Measurements from ENCODE around the gene CNST. TPM values are rescaled to one million over a fixed set of nuclear protein-coding genes. Genes with fewer than 3 reads are reported as not detected.
"Not testable (repeated sequence)": the region's sequence is repeated elsewhere in the genome, so short reads cannot be mapped to it uniquely, and the experiment has no call there.

The CNST gene
- total RNA-seq, 1 donor from 2014 or later: 35.2 TPM

- Mint-ChIP-seq H3K36me3 (ENCODE audit: low read depth) (peaks cover 34% of the 10 kb centered on the region), H3K27ac (peak overlapping the region; percentile 97), H3K27me3 (no peaks in the 10 kb centered on the region), H3K4me3 (peak overlapping the region; percentile 99), H3K9me3 (no peaks in the 10 kb centered on the region), H3K4me1 (peaks cover 55% of the 10 kb centered on the region)
- POLR2A ChIA-PET: interaction anchor here (0.9 to 3.9 kb wide), 8 partner anchors 15 to 1836 kb away, joined by 3 to 34 read pairs (median 3); partner anchors contain the start of genes AHCTF1 and SMYD3
- CTCF ChIA-PET: interaction anchor here (1.0 kb wide), 1 partner anchor 124 kb away, joined by 3 read pairs; no protein-coding TSS in a partner anchor
- intact Hi-C loops (cut with micrococcal nuclease): loop anchor here (1.0 to 10.0 kb wide), 9 partner anchors 14 to 1701 kb away; partner anchors contain the start of genes HNRNPU, SMYD3 and ZNF669
- TF ChIP-seq CTCF (IDR thresholded peaks at IDR 0.05): no peak
- no peak for DNase-seq
- no peak for ATAC-seq (ENCODE audit: low read depth)
These were observed 517 bp upstream of the CNST start for GRCh38 chr1:246565751-246566127.

- DNase-seq (no peak), ATAC-seq (ENCODE audit: low read depth) (peak; percentile 10)
- TF ChIP-seq CTCF (IDR thresholded peaks at IDR 0.05): no peak
- Mint-ChIP-seq H3K4me3 (peak overlapping the region; percentile 99), H3K4me1 (peaks cover 68% of the 10 kb centered on the region), H3K9me3 (no peaks in the 10 kb centered on the region), H3K27me3 (no peaks in the 10 kb centered on the region), H3K36me3 (ENCODE audit: low read depth) (peaks cover 27% of the 10 kb centered on the region), H3K27ac (peak overlapping the region; percentile 97)
- intact Hi-C loops (cut with micrococcal nuclease): loop anchor here (1.0 to 10.0 kb wide), 10 partner anchors 12 to 1702 kb away; partner anchors contain the start of genes HNRNPU, SMYD3 and ZNF669
- POLR2A ChIA-PET: interaction anchor here (0.6 to 3.9 kb wide), 7 partner anchors 14 to 365 kb away, joined by 3 to 34 read pairs (median 4); partner anchors contain the start of genes AHCTF1 and SMYD3
- CTCF ChIA-PET: interaction anchor here (1.0 kb wide), 1 partner anchor 122 kb away, joined by 3 read pairs; no protein-coding TSS in a partner anchor
These were observed 773 bp downstream of the CNST start for GRCh38 chr1:246566813-246567645.

GRCh38 chr1:246567646-246568235 is 1.5 kb downstream of the CNST start:
- CTCF ChIA-PET: no interaction called here

GRCh38 chr1:246569248-246570238 is 3.3 kb downstream of the CNST start:
- H3K27me3 Mint-ChIP-seq: no peaks in the 10 kb centered on the region
- intact Hi-C loops (cut with micrococcal nuclease): loop anchor here (5.0 to 10.0 kb wide), 5 partner anchors 113 to 1735 kb away; partner anchors contain the start of genes COX20 and ZNF669
- H3K4me3 Mint-ChIP-seq: peak overlapping the region; percentile 63
- POLR2A ChIA-PET: interaction anchor here (0.5 to 1.2 kb wide), 2 partner anchors 22 to 538 kb away, joined by 3 to 4 read pairs; no protein-coding TSS in a partner anchor
- CTCF ChIA-PET: interaction anchor here (1.4 kb wide), 1 partner anchor 120 kb away, joined by 3 read pairs; no protein-coding TSS in a partner anchor
- peaks cover 27% of the 10 kb centered on the region for H3K36me3 Mint-ChIP-seq (ENCODE audit: low read depth)
- TF ChIP-seq CTCF (IDR thresholded peaks at IDR 0.05): no peak
- H3K27ac Mint-ChIP-seq: peak overlapping the region; percentile 91
- DNase-seq (no peak), ATAC-seq (ENCODE audit: low read depth) (no peak)
- H3K4me1 Mint-ChIP-seq: peaks cover 79% of the 10 kb centered on the region
- no peaks in the 10 kb centered on the region for H3K9me3 Mint-ChIP-seq

More at GRCh38 chr1:246567646-246568235, 1.5 kb downstream of the CNST start:
- no peak for TF ChIP-seq CTCF (IDR thresholded peaks at IDR 0.05)
- ATAC-seq (ENCODE audit: low read depth) (no peak), DNase-seq (no peak)
- Mint-ChIP-seq H3K36me3 (ENCODE audit: low read depth) (peaks cover 24% of the 10 kb centered on the region), H3K4me1 (peaks cover 72% of the 10 kb centered on the region), H3K27me3 (no peaks in the 10 kb centered on the region), H3K9me3 (no peaks in the 10 kb centered on the region), H3K4me3 (peak overlapping the region; percentile 99), H3K27ac (peak overlapping the region; percentile 97)
- intact Hi-C loops (cut with micrococcal nuclease): loop anchor here (1.0 to 10.0 kb wide), 7 partner anchors 33 to 1703 kb away; partner anchors contain the start of genes HNRNPU and ZNF669
- POLR2A ChIA-PET: interaction anchor here (0.6 to 3.9 kb wide), 3 partner anchors 13 to 69 kb away, joined by 3 to 34 read pairs (median 12); partner anchors contain the start of gene SMYD3

GRCh38 chr1:246571309-246571708 is 5.1 kb downstream of the CNST start:
- H3K27me3 Mint-ChIP-seq, H3K9me3 Mint-ChIP-seq, DNase-seq, CTCF ChIA-PET: not testable (repeated sequence)
- H3K4me3 Mint-ChIP-seq: peak overlapping the region; percentile 60
- H3K36me3 Mint-ChIP-seq (ENCODE audit: low read depth): peaks cover 25% of the 10 kb centered on the region
- POLR2A ChIA-PET: interaction anchor here (1.2 kb wide), 1 partner anchor 20 kb away, joined by 4 read pairs; no protein-coding TSS in a partner anchor
- peaks cover 71% of the 10 kb centered on the region for H3K4me1 Mint-ChIP-seq
- peak; percentile 20 for ATAC-seq (ENCODE audit: low read depth)
- intact Hi-C loops (cut with micrococcal nuclease): loop anchor here (1.0 to 10.0 kb wide), 3 partner anchors 9 to 1737 kb away; partner anchors contain the start of gene COX20
- H3K27ac Mint-ChIP-seq: peak overlapping the region; percentile 91
